IPS-11a (cell line): ENCODE data around the gene PRKG1.
"Not testable (repeated sequence)": the region's sequence is repeated elsewhere in the genome, so short reads cannot be mapped to it uniquely, and the experiment has no call there.

Experiments
- H3K4me3 ChIP-seq: one replicate; pipeline ENCODE4 v1.5.1; 2013; ENCODE audit warnings: low read depth, low read length, control low read depth

The PRKG1 gene

GRCh38 chr10:52136921-52137320 is 1062.6 kb downstream of the PRKG1 start:
- H3K4me3 ChIP-seq, result no peak overlapping the region

- no peak overlapping the region for H3K4me3 ChIP-seq
These were observed 1069.1 kb downstream of the PRKG1 start for GRCh38 chr10:52143338-52143737.

- no peak overlapping the region for H3K4me3 ChIP-seq
These were observed 1071.3 kb downstream of the PRKG1 start for GRCh38 chr10:52145636-52146035.

GRCh38 chr10:52146766-52147165 is 1072.5 kb downstream of the PRKG1 start:
- no peak overlapping the region for H3K4me3 ChIP-seq

- no peak overlapping the region for H3K4me3 ChIP-seq
These were observed 1096.5 kb downstream of the PRKG1 start for GRCh38 chr10:52170776-52171175.

GRCh38 chr10:52172581-52172980 is 1098.3 kb downstream of the PRKG1 start:
- H3K4me3 ChIP-seq, result no peak overlapping the region

- H3K4me3 ChIP-seq, result no peak overlapping the region
These were observed 1111.0 kb downstream of the PRKG1 start for GRCh38 chr10:52185256-52185655.

- H3K4me3 ChIP-seq, result no peak overlapping the region
These were observed 1113.4 kb downstream of the PRKG1 start for GRCh38 chr10:52187521-52188258.

- H3K4me3 ChIP-seq, result no peak overlapping the region
These were observed 1116.8 kb downstream of the PRKG1 start for GRCh38 chr10:52191049-52191448.

GRCh38 chr10:52194191-52194590 is 1119.9 kb downstream of the PRKG1 start:
- H3K4me3 ChIP-seq, result no peak overlapping the region

GRCh38 chr10:52194716-52195115 is 1120.4 kb downstream of the PRKG1 start:
- no peak overlapping the region for H3K4me3 ChIP-seq

GRCh38 chr10:52197098-52197497 is 1122.8 kb downstream of the PRKG1 start:
- no peak overlapping the region for H3K4me3 ChIP-seq

- no peak overlapping the region for H3K4me3 ChIP-seq
These were observed 1124.3 kb downstream of the PRKG1 start for GRCh38 chr10:52198540-52198939.

GRCh38 chr10:52204906-52205305 is 1130.6 kb downstream of the PRKG1 start:
- H3K4me3 ChIP-seq, result not testable (repeated sequence)

- H3K4me3 ChIP-seq, result no peak overlapping the region
These were observed 1134.1 kb downstream of the PRKG1 start for GRCh38 chr10:52208365-52208764.

GRCh38 chr10:52210161-52210560 is 1135.9 kb downstream of the PRKG1 start:
- no peak overlapping the region for H3K4me3 ChIP-seq

- no peak overlapping the region for H3K4me3 ChIP-seq
These were observed 1137.8 kb downstream of the PRKG1 start for GRCh38 chr10:52212062-52212461.

GRCh38 chr10:52212802-52213201 is 1138.5 kb downstream of the PRKG1 start:
- H3K4me3 ChIP-seq, result no peak overlapping the region

GRCh38 chr10:52213321-52213752 is 1139.0 kb downstream of the PRKG1 start:
- no peak overlapping the region for H3K4me3 ChIP-seq

- H3K4me3 ChIP-seq, result no peak overlapping the region
These were observed 1141.6 kb downstream of the PRKG1 start for GRCh38 chr10:52215745-52216361.

- no peak overlapping the region for H3K4me3 ChIP-seq
These were observed 1142.6 kb downstream of the PRKG1 start for GRCh38 chr10:52216852-52217251.

- no peak overlapping the region for H3K4me3 ChIP-seq
These were observed 1143.2 kb downstream of the PRKG1 start for GRCh38 chr10:52217531-52217930.

GRCh38 chr10:52220947-52221346 is 1146.7 kb downstream of the PRKG1 start:
- H3K4me3 ChIP-seq, result no peak overlapping the region
